H1 (cell line): ENCODE results near the gene ATP4A. TPM values are rescaled to one million over a fixed set of nuclear protein-coding genes. Genes with fewer than 3 reads are reported as not detected.

Source experiments
- CTCF ChIA-PET: fragments of 300-600 bp; sonication (Branson Sonifier 250); formaldehyde crosslinking; loops from one replicate; lab custom pipeline; 2021; ENCODE audit not compliant: partially characterized antibody; lab: Charles Lee
- POLR2A ChIA-PET: fragments of 300-600 bp; sonication (Branson Sonifier 250); formaldehyde crosslinking; loops from one replicate; lab custom pipeline; 2021; ENCODE audit warnings: inconsistent platforms; ENCODE audit not compliant: partially characterized antibody; lab: Charles Lee
- DNase-seq, 2 experiments: peaks; one replicate each; pipeline versions ENCODE4 v3.0.0 to v3.0.0-alpha.2; 2010 to 2022; ENCODE audit warnings: low spot score in 2 of 2, low read depth in 1 of 2, mixed read lengths in 1 of 2
- FAIRE-seq: peaks from 2 replicates; lab custom pipeline; 2011; peaks lifted over from hg19 to GRCh38; lab: Jason Lieb, UNC
- H2AFZ ChIP-seq: 2 replicates; pipeline ENCODE4 v1.8.1; 2012; ENCODE audit warnings: low read length, inconsistent platforms
- H2AK5ac ChIP-seq: 2 replicates; pipeline ENCODE4 v1.6.1; 2013; ENCODE audit warnings: low read depth, low read length
- H2BK120ac ChIP-seq: replicated peaks from 2 replicates; pipeline ENCODE3; 2013; ENCODE audit warnings: low read depth, low read length, inconsistent platforms
- H2BK12ac ChIP-seq: 2 replicates; pipeline ENCODE4 v1.6.1; 2013; ENCODE audit warnings: low read depth, low read length
- H2BK15ac ChIP-seq: 2 replicates; pipeline ENCODE4 v1.6.1; 2013; ENCODE audit warnings: low read length
- H2BK20ac ChIP-seq: 2 replicates; pipeline ENCODE4 v1.6.1; 2013; ENCODE audit warnings: low read length
- H2BK5ac ChIP-seq: 2 replicates; pipeline ENCODE4 v1.6.1; 2013; ENCODE audit warnings: low read depth, low read length
- H3K14ac ChIP-seq: 2 replicates; pipeline ENCODE4 v1.6.1; 2013; ENCODE audit warnings: inconsistent platforms; ENCODE audit not compliant: insufficient read length
- H3K18ac ChIP-seq: 2 replicates; pipeline ENCODE4 v1.6.1; 2013; ENCODE audit warnings: low read length; ENCODE audit errors: extremely low read depth
- H3K23ac ChIP-seq: 2 replicates; pipeline ENCODE4 v1.6.1; 2013; ENCODE audit warnings: inconsistent platforms; ENCODE audit not compliant: insufficient read length
- H3K23me2 ChIP-seq: 2 replicates; pipeline ENCODE4 v1.6.1; 2013; ENCODE audit warnings: low read depth, low read length
- H3K27ac ChIP-seq: 2 replicates; pipeline ENCODE4 v1.6.1; 2011; ENCODE audit warnings: low read depth, low read length, inconsistent platforms
- H3K27me3 ChIP-seq, 4 experiments: replicated peaks in 1 of 4; 1 replicate in 1 of 4; 2 replicates in 3 of 4; pipeline versions ENCODE4 v1.6.1 to v1.8.1; 2011 to 2013; ENCODE audit warnings: low read length in 3 of 4, mild to moderate bottlenecking in 3 of 4, inconsistent platforms in 2 of 4, mixed read lengths in 2 of 4, moderate library complexity in 1 of 4; ENCODE audit not compliant: control insufficient read depth in 3 of 4, insufficient read depth in 3 of 4; ENCODE audit errors: extremely low read depth in 1 of 4
- H3K36me3 ChIP-seq, 4 experiments: 2 replicates each; pipeline versions ENCODE4 v1.6.1 to v1.8.1; 2011 to 2013; ENCODE audit warnings: mild to moderate bottlenecking in 4 of 4, low read length in 3 of 4, moderate library complexity in 2 of 4, control low read depth in 1 of 4, inconsistent platforms in 1 of 4; ENCODE audit not compliant: insufficient read depth in 4 of 4, control insufficient read depth in 2 of 4
- H3K4ac ChIP-seq: replicated peaks from 2 replicates; pipeline ENCODE3; 2013; ENCODE audit warnings: low read length, low read depth, mixed read lengths, inconsistent platforms; ENCODE audit not compliant: insufficient read length
- H3K4me1 ChIP-seq, 4 experiments: replicated peaks in 1 of 4; 1 replicate in 1 of 4; 2 replicates in 3 of 4; pipeline versions ENCODE4 v1.6.1 to v1.8.1; 2011 to 2013; ENCODE audit warnings: low read length in 3 of 4, inconsistent platforms in 2 of 4, mixed read lengths in 1 of 4; ENCODE audit not compliant: insufficient read depth in 4 of 4, control insufficient read depth in 3 of 4
- H3K4me2 ChIP-seq, 2 experiments: 2 replicates each; pipeline versions ENCODE4 v1.6.1 to v1.8.1; 2011 to 2013; ENCODE audit warnings: low read depth in 2 of 2, low read length in 2 of 2, control low read depth in 1 of 2, inconsistent platforms in 1 of 2, mild to moderate bottlenecking in 1 of 2; ENCODE audit not compliant: insufficient read depth in 1 of 2
- H3K4me3 ChIP-seq, 4 experiments: fragments of 200-600, 300-600 bp in 1 of 4; sonication (generic), shearing (Covaris generic), sonication (Bioruptor Twin) in 1 of 4; 2 replicates each; pipeline versions ENCODE4 v1.5.1 to v1.8.1; 2011 to 2016; ENCODE audit warnings: low read length in 4 of 4, low read depth in 3 of 4, control low read depth in 2 of 4, inconsistent platforms in 2 of 4, mild to moderate bottlenecking in 2 of 4, mixed read lengths in 1 of 4, moderate library complexity in 1 of 4; ENCODE audit not compliant: insufficient read depth in 2 of 4; ENCODE audit errors: extremely low read depth in 1 of 4
- H3K56ac ChIP-seq: replicated peaks from 2 replicates; pipeline ENCODE3; 2013; ENCODE audit warnings: low read depth, mild to moderate bottlenecking, mixed read lengths, low read length, inconsistent platforms; ENCODE audit not compliant: insufficient read length
- H3K79me1 ChIP-seq: 2 replicates; pipeline ENCODE4 v1.6.1; 2013; ENCODE audit warnings: low read depth, low read length, control low read depth
- H3K79me2 ChIP-seq, 2 experiments: 2 replicates each; pipeline versions ENCODE4 v1.6.1 to v1.8.1; 2012 to 2013; ENCODE audit warnings: low read length in 2 of 2, mild to moderate bottlenecking in 2 of 2, inconsistent platforms in 1 of 2; ENCODE audit not compliant: insufficient read depth in 2 of 2, control insufficient read depth in 1 of 2
- H3K9ac ChIP-seq, 4 experiments: replicated peaks in 1 of 4; 1 replicate in 1 of 4; 2 replicates in 3 of 4; pipeline versions ENCODE4 v1.6.1 to v1.8.1; 2011 to 2013; ENCODE audit warnings: low read depth in 3 of 4, low read length in 3 of 4, control low read depth in 2 of 4, mild to moderate bottlenecking in 2 of 4, moderate library complexity in 2 of 4, inconsistent platforms in 1 of 4; ENCODE audit errors: extremely low read depth in 1 of 4
- H3K9me3 ChIP-seq, 2 experiments: 2 replicates each; pipeline versions ENCODE4 v1.6.1 to v1.8.1; 2012 to 2013; ENCODE audit warnings: mild to moderate bottlenecking in 2 of 2, moderate library complexity in 2 of 2, control low read depth in 1 of 2, inconsistent platforms in 1 of 2, low read depth in 1 of 2, low read length in 1 of 2, mixed read lengths in 1 of 2; ENCODE audit not compliant: insufficient read depth in 2 of 2
- H4K20me1 ChIP-seq, 2 experiments: replicated peaks in 1 of 2; 2 replicates each; pipeline versions ENCODE3 to v1.8.1; 2011 to 2013; ENCODE audit warnings: inconsistent platforms in 2 of 2, low read length in 2 of 2, mild to moderate bottlenecking in 1 of 2; ENCODE audit not compliant: insufficient read depth in 2 of 2, control insufficient read depth in 1 of 2
- H4K5ac ChIP-seq: 2 replicates; pipeline ENCODE4 v1.6.1; 2013; ENCODE audit warnings: low read length, low read depth, mixed read lengths, inconsistent platforms; ENCODE audit not compliant: insufficient read length
- H4K8ac ChIP-seq: 2 replicates; pipeline ENCODE4 v1.8.0; 2013; ENCODE audit warnings: mild to moderate bottlenecking, moderate library complexity, low read length, inconsistent platforms; ENCODE audit not compliant: insufficient read depth; ENCODE audit errors: extremely low read depth
- H4K91ac ChIP-seq: replicated peaks from 2 replicates; pipeline ENCODE3; 2013; ENCODE audit warnings: low read length, mixed read lengths, inconsistent platforms; ENCODE audit not compliant: insufficient read length
- HDAC2 ChIP-seq, 2 experiments: fragments of 300-600 bp in 1 of 2; sonication (generic) in 1 of 2; IDR thresholded peaks; 2 replicates each; pipeline ENCODE4 v1.6.1; 2011 to 2012; ENCODE audit warnings: low read depth in 2 of 2, low read length in 2 of 2, mild to moderate bottlenecking in 2 of 2, moderate library complexity in 2 of 2, borderline replicate concordance in 1 of 2, inconsistent platforms in 1 of 2
- NANOG ChIP-seq: IDR thresholded peaks from 2 replicates; pipeline ENCODE4 v1.6.1; 2011; ENCODE audit warnings: low read length, low read depth, mild to moderate bottlenecking, inconsistent platforms; ENCODE audit not compliant: insufficient read depth, poor library complexity, severe bottlenecking
- POLR2A ChIP-seq, 2 experiments: IDR thresholded peaks; 1 replicate in 1 of 2; 2 replicates in 1 of 2; pipeline ENCODE4 v1.6.1; 2011; ENCODE audit warnings: low read depth in 2 of 2, low read length in 2 of 2, mild to moderate bottlenecking in 2 of 2; ENCODE audit errors: control extremely low read depth in 1 of 2
- POLR2AphosphoS5 ChIP-seq: IDR thresholded peaks from 2 replicates; pipeline ENCODE4 v1.6.1; 2011; ENCODE audit warnings: low read depth, low read length
- SP4 ChIP-seq: IDR thresholded peaks from 2 replicates; pipeline ENCODE4 v1.6.1; 2012; ENCODE audit warnings: low read length, inconsistent platforms
- WGBS, 2 experiments: shearing (Covaris generic) in 1 of 2; methylation state at CpG; one replicate each; pipeline versions ENCODE4 v1.1.6 to v1.1.7; 2013 to 2015; ENCODE audit warnings: low lambda C conversion rate in 2 of 2, mixed read lengths in 2 of 2, inconsistent platforms in 1 of 2, low coverage in 1 of 2, missing lambda C conversion rate in 1 of 2; ENCODE audit not compliant: insufficient replicate concordance in 2 of 2, insufficient coverage in 1 of 2, insufficient read length in 1 of 2; ENCODE audit errors: extremely low coverage in 1 of 2, missing lambda C conversion rate in 1 of 2; 5-methylcytosine and 5-hydroxymethylcytosine counted together
- polyA plus RNA-seq, 7 experiments: library from polyadenylated mRNA; depleted of rRNA in 3 of 7; stranded (reverse) in 5 of 7; unstranded in 2 of 7; fragments of >200 nt in 5 of 7; fragments of 200-250 nt in 2 of 7; gene quantifications; 1 replicate in 5 of 7; 2 replicates in 1 of 7; 4 replicates in 1 of 7; pipeline versions ENCODE4 v1.2.1 to v1.2.3, GENCODE V29; 2011 to 2013; ENCODE audit warnings: missing spikeins in 2 of 7, mixed read lengths in 2 of 7
- total RNA-seq: library from RNA; stranded (reverse); fragmentation: NEBNext Ultra II Directional; extraction: Animal tissue kit (Norgen Biotek cat#: 25700); gene quantifications from 2 replicates; pipeline ENCODE4 v1.2.1, GENCODE V29; 2021

ATP4A gene
- total and polyA plus RNA-seq, 2 of the 8 experiments (the other 6 are each of a cell fraction or from before 2014, with no cell fraction given) = 0.50 to 1.2 TPM

DNA sequence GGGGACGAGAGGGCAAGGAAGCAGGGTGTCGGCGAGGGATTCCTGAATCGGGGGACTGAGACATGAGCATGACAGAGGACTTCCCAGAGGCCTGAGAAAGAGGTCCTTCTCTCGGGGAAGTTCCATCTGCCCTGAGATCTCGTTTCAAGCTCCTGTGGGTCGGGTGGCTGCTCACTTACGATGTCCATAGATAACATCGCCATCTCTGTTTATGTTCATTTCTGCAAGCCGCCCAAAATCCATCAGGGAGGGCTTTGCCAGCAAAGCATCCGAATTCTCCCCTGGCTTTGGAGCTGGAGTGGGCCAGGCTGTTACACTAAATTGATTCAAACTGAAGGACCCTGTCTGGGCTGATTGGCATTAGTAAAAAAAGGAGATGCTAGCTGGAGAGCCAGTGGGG is 55.9 kb downstream of the ATP4A start:
- Histone ChIP-seq H2BK20ac (no peak overlapping the region), H3K9me3 (no peaks in the 10 kb centered on the region), H4K20me1 (peaks cover 0 to 5% of the 10 kb centered on the region in 2 experiments), H4K91ac (no peak overlapping the region), H3K79me2 (peaks cover 0 to 34% of the 10 kb centered on the region in 2 experiments; a peak in 2 of 4 replicates), H4K8ac (no peak overlapping the region), H3K79me1 (peaks cover 2% of the 10 kb centered on the region; the same call in 1 of the 2 replicates), H2BK5ac (no peak overlapping the region), H3K27me3 (peaks cover 0 to 5% (median 2%) of the 10 kb centered on the region in 4 experiments; a peak in 2 of 7 replicates), H3K36me3 (peaks cover 14 to 43% (median 29%) of the 10 kb centered on the region in 4 experiments), H3K4me2 (peak overlapping the region in 1 of 2 experiments; percentile 86; a peak in 1 of 4 replicates), H3K4me1 (peaks cover 0 to 7% (median 7%) of the 10 kb centered on the region in 4 experiments; a peak in 6 of 7 replicates), H2BK15ac (no peak overlapping the region), H2BK12ac (no peak overlapping the region), H4K5ac (no peak overlapping the region), H3K23me2 (peaks cover 9% of the 10 kb centered on the region), H3K56ac (no peak overlapping the region), H3K4me3 (peak overlapping the region in 1 of 4 experiments; percentile 89; a peak in 1 of 8 replicates), H3K14ac (no peak overlapping the region), H3K18ac (no peak overlapping the region), H3K23ac (no peak overlapping the region), H2AK5ac (no peak overlapping the region), H2AFZ (no peak overlapping the region), H3K4ac (no peak overlapping the region), H2BK120ac (no peak overlapping the region), H3K9ac (no peak overlapping the region), H3K27ac (no peak overlapping the region)
- TF ChIP-seq HDAC2 (IDR thresholded peaks at IDR 0.05; ENCODE audit: borderline replicate concordance in 1 of 2, low read depth in 2 of 2, low read length in 2 of 2) (no peak), SP4 (no peak), NANOG (no peak), POLR2AphosphoS5 (peak; percentile 43; the same call in 1 of the 2 replicates), POLR2A (IDR thresholded peaks at IDR 0.05; ENCODE audit: control extremely low read depth in 1 of 2, low read depth in 2 of 2, low read length in 2 of 2) (peak in 1 of 2 experiments; percentile 34; a peak in 1 of 3 replicates)
- ChIA-PET POLR2A (interaction anchor here (1.0 to 7.4 kb wide), 8 partner anchors 11 to 131 kb away, joined by 3 to 110 read pairs (median 22); partner anchors contain the start of genes KRTDAP and TMEM147), CTCF (interaction anchor here (0.9 to 2.3 kb wide), 8 partner anchors 10 to 201 kb away, joined by 3 to 10 read pairs (median 4); no protein-coding TSS in a partner anchor)
- DNase-seq (no peak), FAIRE-seq (no peak)
- 91% methylated on average over 11 of the region's 11 CpGs; no CpG with 5 or more reads in 1 of the 2 experiments for WGBS, 2 experiments
